CD4-positive, alpha-beta T cell treated with Interleukin-12 subunit alpha and Interleukin-12 subunit beta, for 1 hour (primary cell): ENCODE results near the gene PLSCR4.
A peak's percentile ranks its signal among the peaks of the same experiment; 100 is the strongest.
"Not testable (repeated sequence)": the region's sequence is repeated elsewhere in the genome, so short reads cannot be mapped to it uniquely, and the experiment has no call there.

Experiments
- DNase-seq: peaks from one replicate; pipeline ENCODE4 v3.0.0-alpha.2; 2020

The PLSCR4 gene

DNA sequence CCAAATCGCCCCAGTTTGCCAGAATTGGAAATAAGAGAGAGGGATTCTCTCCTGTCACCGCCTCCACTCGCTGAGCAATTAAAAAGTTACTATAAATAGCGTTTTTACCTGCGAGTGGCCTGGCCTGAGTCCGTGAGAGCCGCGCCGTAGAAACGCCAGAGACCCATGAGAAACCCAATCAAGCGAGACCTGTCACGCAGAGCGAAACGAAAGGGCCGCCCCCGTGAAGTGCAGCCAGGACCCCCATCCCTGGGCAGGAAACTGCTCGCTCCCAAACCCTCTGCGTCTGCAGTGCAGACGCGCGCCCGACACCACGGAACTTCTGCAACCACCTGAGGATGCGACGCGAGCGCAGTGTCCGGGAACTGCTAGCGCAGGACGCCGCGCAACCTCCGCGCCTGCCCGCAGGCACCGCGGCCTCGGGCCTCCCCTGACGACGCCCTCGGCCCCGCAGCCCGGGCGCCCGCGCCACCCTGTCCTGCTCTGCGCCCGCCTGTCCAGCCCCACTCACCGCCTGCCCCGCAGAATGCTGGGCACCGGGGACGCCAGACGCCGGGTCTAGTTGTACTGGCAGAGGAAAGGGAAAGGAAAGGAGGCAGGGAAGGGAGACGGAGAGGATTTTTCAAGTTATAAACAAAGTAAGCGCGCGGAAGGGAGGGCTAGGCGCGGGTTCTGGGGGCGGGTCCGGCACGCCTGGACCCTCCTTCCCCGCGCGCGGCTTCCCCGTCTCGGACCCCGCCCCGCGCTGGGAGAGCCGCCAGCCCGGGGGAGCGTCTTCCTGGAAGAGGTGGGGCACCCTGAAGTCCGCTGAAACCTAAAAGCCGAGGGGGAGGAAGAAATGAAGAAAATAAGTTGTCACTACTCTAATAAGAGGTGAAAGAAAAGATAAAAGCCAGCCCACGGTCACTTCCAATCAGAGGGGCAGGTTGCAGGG lies at the start of gene PLSCR4:
Gene PLSCR4 (minus strand): TSS at position 657 of the 934 bp plus-strand sequence. CDS start 29,034 bp downstream, outside the sequence.
- DNase-seq: peak; percentile 1

DNA sequence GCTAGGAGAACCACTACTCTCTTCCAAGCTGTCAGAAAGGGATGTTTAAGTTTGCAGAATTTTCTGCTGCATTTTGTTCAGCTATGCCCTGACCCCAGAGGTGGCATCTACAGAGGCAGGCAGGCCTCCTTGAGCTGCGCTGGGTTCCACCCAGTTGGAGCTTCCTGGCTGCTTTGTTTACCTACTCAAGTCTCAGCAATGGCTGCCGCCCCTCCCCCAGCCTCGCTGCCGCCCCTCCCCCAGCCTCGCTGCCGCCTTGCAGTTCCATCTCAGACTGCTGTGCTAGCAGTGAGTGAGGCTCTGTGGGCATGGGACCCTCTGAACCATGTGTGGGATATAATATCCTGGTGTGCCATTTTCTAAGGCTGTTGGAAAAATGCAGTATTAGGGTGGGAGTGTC lies 42.5 kb upstream of the PLSCR4 start:
- not testable (repeated sequence) for DNase-seq

- no peak for DNase-seq
Measured at GRCh38 chr3:146283781-146284445, 33.0 kb upstream of the PLSCR4 start.

GRCh38 chr3:146280864-146281263 lies 30.0 kb upstream of the PLSCR4 start:
- no peak for DNase-seq

- no peak for DNase-seq
Measured at GRCh38 chr3:146279951-146280350, 29.0 kb upstream of the PLSCR4 start.

GRCh38 chr3:146279013-146279412 lies 28.1 kb upstream of the PLSCR4 start:
- no peak for DNase-seq

GRCh38 chr3:146277953-146278631 lies 27.2 kb upstream of the PLSCR4 start:
- DNase-seq: no peak

- no peak for DNase-seq
Measured at GRCh38 chr3:146275476-146275875, 24.6 kb upstream of the PLSCR4 start.

DNA sequence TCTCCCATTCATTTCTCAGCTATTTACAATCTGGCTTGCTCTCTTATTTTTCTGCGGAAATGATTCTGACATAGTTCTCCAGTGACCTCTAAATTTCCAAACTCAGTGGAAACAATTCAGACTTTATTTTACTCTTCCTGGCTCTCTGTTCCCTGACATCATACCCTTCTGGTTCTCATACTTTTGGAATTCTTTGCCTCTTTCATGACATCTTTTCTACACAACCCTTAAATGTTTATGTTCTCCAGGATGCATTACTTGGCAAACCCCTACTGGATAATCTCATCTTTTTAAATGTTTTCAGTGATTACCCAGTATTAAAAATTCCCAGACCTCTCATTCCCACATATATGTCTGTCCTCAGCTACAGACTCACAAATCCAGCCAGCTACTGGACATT lies 23.9 kb upstream of the PLSCR4 start:
- no peak for DNase-seq

DNA sequence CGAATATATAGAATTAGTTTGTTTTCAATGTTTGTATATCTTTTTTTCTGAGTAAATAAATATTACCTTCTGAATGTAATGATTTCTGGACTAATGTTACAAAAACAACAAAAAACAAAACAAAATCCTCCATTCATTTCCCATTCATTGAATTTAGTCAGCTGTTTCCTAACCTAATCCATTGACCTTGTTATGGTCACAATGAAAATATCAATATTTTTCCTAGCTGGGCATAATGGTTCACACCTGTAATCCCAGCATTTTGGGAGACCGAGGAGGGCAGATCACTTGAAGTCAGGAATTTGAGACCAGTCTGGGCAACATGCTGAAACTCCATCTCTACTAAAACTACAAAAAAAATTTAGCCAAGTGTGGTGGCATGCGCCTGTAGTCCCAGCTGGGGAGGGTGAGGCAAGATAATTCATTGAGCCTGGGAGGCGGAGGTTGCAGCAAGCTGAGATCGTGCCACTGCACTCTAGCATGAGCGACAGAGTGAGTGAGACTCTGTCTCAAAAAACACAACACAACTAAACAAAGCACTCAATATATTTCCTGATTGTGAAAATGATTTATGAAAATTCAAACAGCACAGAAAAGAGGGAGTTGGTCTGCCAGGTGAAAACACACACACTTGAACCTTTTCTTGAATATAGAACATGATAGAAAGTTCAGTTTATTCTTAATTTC lies 23.0 kb upstream of the PLSCR4 start:
- no peak for DNase-seq

DNA sequence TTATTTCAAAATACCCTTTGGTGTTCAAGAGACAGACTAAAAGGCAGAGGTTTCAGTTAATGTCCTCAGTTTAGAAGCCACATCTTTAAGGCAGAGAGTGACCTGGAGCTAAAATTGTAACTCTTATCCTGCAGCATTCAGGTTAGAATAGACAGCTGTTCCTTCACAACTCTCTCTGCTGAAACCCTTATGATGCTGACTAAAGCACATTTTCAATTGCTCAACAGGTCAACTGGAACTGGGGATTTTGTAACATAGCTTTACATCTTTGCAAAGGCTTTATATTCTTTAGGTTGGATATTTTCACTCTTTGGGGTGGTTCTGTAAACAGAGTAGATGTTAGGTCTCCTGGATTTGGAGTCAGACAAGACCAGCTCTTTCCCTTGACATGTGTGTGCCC lies 20.3 kb upstream of the PLSCR4 start:
- no peak for DNase-seq

DNA sequence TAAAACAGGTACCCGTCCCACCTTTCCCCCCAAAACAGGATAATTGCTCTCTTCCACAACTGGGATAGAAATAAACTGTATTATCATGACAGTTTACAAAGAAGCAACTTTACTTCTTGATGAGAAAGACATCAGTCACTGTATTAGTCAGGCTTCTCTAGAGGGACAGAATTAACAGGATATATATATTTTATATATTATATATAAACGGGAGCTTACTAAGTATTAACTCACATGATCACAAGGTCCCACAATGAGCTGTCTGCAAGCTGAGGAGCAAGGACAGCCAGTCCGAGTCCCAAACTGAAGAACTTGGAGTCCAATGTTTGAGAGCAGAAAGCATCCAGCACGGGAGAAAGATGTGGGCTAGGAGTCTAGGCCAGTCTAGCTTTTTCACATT lies 18.4 kb upstream of the PLSCR4 start:
- no peak for DNase-seq

DNA sequence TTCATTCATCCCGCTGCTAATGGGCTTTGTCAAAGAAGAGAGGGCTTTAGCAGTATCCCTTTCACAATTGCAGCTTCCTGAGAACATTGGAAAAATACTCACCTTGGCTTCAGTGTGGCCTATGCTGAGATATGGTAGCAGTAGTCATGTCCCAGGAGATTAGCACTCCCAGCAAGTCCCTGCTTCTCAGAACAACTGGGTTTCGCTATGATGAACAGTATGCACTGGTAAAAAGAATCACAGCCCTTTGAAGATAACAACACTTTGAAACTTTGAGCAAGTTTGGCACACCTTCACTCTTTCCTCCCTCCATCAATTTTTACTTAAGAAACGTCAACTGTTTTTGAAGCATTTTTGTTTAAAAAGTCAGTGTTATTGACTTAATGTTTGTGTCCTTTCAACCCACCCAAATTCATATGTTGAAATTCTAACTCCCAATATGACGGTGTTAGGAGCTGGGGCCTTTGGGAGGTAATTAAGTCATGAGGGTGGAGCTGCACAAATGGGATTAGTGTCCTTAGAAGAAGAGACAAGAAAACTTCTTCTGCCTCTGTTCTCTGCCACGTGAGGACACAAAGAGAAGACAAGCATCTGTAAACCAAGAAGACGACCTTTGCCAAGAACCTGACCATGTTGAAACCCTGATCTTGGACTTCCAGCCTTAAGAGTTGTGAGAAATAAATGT lies 17.8 kb upstream of the PLSCR4 start:
- DNase-seq: no peak

- no peak for DNase-seq
Measured at GRCh38 chr3:146265720-146266119, 14.8 kb upstream of the PLSCR4 start.

- no peak for DNase-seq
Measured at GRCh38 chr3:146262371-146263110, 11.6 kb upstream of the PLSCR4 start.

DNA sequence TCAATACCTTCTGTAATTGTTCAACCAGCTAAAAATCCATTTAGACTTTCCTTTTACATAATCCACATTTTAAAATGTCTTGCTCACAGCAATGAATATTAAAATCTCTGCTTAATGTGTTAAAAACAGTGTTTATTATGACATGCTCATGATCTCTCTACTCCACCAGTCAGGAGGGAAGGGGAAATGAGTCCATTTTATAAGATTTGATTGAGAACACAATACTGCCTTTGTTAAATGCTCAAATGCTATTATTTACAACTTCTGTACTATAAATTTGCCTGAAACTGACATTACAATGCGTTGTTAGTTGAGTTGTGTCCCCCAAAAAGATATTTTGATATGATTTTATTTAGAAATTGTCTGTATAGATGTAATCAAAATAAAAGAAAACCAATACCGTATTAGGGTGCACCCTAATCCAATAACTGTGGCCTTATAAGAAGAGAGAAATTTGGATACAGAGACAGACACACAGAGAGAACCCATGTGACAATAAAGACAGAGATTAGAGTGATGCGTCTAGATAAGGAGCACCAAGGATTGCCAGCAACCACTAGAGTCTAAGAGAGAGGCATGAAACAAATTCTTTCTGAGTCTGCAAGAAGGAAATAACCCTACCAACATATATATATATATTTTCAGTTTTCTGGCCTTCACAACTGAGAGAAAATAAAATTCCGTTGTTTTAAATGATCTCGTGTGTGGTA lies 9.1 kb upstream of the PLSCR4 start:
- DNase-seq: no peak

DNA sequence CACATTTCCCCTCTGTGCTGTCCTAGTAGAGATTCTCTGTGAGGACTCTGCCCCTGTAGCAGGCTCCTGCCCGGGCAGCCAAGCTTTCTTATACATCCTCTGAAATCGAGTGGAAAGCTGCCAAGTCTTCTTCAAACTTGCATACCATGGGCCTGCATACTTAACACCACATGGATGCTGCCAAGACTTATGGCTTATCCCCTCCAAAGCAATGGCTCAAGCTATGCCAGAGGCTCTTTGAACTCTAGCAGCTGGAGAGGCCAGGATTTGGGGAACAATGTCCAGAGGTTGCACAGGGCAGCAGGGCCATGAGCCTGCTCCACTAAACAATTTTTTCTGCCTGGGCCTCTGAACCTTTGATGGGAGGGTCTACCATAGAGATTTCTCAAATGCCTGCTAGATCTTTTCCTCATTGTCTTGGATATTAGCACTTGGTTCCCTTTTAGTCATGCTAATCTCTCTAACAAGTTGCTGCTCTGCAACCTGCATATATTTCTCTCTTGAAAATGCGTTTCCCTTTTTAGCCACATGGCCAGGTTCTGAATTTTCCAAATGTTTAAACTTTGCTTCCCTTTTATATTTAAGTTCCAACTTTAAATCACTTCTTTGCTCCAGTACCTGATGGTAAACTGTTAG lies 6.1 kb upstream of the PLSCR4 start:
- DNase-seq: no peak

GRCh38 chr3:146252445-146252844 lies 1.5 kb upstream of the PLSCR4 start:
- not testable (repeated sequence) for DNase-seq

DNA sequence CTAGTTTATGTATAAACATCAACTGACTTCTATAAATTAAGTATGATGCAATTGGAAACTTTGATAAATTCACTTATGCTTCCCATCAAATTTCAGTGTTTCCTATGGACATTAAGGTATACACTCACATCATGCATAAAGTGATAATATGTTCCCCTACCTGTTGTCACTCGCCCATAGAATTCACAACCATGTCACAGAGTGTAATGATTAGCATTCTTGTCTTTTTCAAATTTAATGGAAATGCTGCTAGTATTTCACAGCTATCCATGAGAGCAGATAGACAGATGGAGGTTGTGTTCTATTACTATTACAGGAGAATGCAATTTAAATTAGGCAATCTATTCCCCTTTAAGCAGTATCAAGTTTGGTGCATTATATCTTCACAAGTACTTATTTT lies 984 bp downstream of the PLSCR4 start:
- DNase-seq: no peak

DNA sequence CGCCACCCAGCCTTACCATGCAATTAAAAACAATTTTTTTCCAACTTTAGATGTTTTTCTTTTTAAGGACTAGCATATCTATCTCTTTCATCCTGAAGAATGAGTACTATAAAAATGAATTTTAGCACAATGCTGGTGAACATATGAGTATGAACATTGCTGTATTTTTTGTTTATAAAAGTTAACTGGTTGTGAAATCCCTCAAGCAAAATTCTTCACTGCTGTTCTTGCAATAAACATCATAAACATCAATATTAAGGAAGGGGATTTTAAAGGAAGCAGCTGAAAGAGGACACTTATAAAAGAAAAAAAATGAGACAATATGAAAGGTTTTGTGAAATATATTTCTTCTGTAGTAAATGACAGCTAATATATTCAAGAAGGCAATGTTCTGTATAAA lies 3.0 kb downstream of the PLSCR4 start:
- no peak for DNase-seq
